Measurements from ENCODE around the gene THYN1.

Gene THYN1

DNA sequence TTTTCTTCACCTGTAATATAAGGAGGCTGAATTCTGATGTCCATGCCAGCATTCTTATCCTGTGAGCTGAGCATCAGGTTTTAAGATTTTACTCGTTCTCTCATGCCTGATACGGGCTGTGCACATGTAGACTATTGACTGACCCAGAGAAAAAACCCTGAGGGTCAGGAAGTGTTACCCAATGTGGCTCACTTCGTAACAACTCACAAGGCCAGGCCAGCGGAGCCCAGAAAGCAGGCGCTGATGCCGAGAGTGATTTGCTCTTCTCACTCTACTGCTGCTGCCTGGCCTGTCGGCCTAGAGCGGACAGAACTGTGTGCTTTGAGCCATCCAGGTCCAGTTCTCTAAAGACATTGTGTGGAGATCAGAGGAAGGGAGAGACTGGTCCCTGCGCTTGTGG, 10.8 kb downstream of the THYN1 start:
- TF ChIP-seq, protein P1, sequence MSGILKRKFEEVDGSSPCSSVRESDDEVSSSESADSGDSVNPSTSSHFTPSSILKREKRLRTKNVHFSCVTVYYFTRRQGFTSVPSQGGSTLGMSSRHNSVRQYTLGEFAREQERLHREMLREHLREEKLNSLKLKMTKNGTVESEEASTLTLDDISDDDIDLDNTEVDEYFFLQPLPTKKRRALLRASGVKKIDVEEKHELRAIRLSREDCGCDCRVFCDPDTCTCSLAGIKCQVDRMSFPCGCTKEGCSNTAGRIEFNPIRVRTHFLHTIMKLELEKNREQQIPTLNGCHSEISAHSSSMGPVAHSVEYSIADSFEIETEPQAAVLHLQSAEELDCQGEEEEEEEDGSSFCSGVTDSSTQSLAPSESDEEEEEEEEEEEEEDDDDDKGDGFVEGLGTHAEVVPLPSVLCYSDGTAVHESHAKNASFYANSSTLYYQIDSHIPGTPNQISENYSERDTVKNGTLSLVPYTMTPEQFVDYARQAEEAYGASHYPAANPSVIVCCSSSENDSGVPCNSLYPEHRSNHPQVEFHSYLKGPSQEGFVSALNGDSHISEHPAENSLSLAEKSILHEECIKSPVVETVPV (CRISPR knock-in tag; IDR thresholded peaks at IDR 0.05) = no peak
- TF ChIP-seq ISL1 (CRISPR knock-in tag; IDR thresholded peaks at IDR 0.05) (no peak), ZNF70 (CRISPR knock-in tag; IDR thresholded peaks at IDR 0.05) (no peak), ARNTL (CRISPR knock-in tag; IDR thresholded peaks at IDR 0.05; ENCODE audit: borderline replicate concordance, low read depth) (no peak), CSDC2 (CRISPR knock-in tag; IDR thresholded peaks at IDR 0.05) (no peak), GLIS3 (CRISPR knock-in tag; IDR thresholded peaks at IDR 0.05) (no peak), ESRRG (CRISPR knock-in tag; IDR thresholded peaks at IDR 0.05) (no peak), RARB (CRISPR knock-in tag; IDR thresholded peaks at IDR 0.05) (no peak), PPARA (CRISPR knock-in tag; IDR thresholded peaks at IDR 0.05; ENCODE audit: borderline replicate concordance) (no peak), ZFP30 (CRISPR knock-in tag; IDR thresholded peaks at IDR 0.05) (no peak)
- TF ChIP-seq, protein P2, sequence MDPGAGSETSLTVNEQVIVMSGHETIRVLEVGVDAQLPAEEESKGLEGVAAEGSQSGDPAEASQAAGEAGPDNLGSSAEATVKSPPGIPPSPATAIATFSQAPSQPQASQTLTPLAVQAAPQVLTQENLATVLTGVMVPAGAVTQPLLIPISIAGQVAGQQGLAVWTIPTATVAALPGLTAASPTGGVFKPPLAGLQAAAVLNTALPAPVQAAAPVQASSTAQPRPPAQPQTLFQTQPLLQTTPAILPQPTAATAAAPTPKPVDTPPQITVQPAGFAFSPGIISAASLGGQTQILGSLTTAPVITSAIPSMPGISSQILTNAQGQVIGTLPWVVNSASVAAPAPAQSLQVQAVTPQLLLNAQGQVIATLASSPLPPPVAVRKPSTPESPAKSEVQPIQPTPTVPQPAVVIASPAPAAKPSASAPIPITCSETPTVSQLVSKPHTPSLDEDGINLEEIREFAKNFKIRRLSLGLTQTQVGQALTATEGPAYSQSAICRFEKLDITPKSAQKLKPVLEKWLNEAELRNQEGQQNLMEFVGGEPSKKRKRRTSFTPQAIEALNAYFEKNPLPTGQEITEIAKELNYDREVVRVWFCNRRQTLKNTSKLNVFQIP (CRISPR knock-in tag; IDR thresholded peaks at IDR 0.05; ENCODE audit: borderline replicate concordance, low read depth) = no peak
- ATAC-seq = no peak

- ATAC-seq = no peak
- TF ChIP-seq ZFP30 (CRISPR knock-in tag; IDR thresholded peaks at IDR 0.05) = no peak
- TF ChIP-seq ISL1 (CRISPR knock-in tag; IDR thresholded peaks at IDR 0.05) = no peak
- no peak for TF ChIP-seq ZNF70 (CRISPR knock-in tag; IDR thresholded peaks at IDR 0.05)
- no peak for TF ChIP-seq PPARA (CRISPR knock-in tag; IDR thresholded peaks at IDR 0.05; ENCODE audit: borderline replicate concordance)
- no peak for TF ChIP-seq ZFP3 (CRISPR knock-in tag; IDR thresholded peaks at IDR 0.05)
- TF ChIP-seq ZNF565 (CRISPR knock-in tag; conservative IDR thresholded peaks at IDR 0.05; ENCODE audit: low read depth) = no peak
- TF ChIP-seq ESRRG (CRISPR knock-in tag; IDR thresholded peaks at IDR 0.05) = no peak
- no peak for TF ChIP-seq ZNF8 (CRISPR knock-in tag; IDR thresholded peaks at IDR 0.05)
- TF ChIP-seq BACH2 (CRISPR knock-in tag; IDR thresholded peaks at IDR 0.05; ENCODE audit: borderline replicate concordance) = no peak
Measured at GRCh38 chr11:134240592-134240991, 12.6 kb downstream of the THYN1 start.

DNA sequence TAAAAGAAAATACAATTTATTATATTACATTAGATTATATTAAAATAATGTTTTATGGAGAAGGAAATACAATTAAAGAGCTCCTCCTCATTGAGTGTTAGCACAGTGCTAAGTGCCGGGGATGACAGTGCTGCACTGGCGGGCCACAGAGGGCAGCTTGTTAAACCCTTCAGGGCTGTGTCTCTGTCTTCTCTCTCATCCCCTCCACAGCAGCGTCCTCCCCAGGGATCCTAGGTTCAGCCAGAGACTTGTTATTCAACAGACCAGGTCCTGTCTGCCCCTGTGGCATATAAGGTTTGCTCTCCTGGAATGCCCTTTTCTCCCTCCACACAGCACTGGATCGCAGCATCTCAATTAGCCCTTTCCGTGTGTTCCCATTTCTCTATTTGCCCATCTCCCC, 14.2 kb downstream of the THYN1 start:
- TF ChIP-seq TOX (CRISPR knock-in tag; IDR thresholded peaks at IDR 0.05; ENCODE audit: borderline replicate concordance) = no peak

GRCh38 chr11:134237557-134237922, 15.6 kb downstream of the THYN1 start:
- no peak for TF ChIP-seq TOX (CRISPR knock-in tag; IDR thresholded peaks at IDR 0.05; ENCODE audit: borderline replicate concordance)
- no peak for TF ChIP-seq ZFP30 (CRISPR knock-in tag; IDR thresholded peaks at IDR 0.05)
- TF ChIP-seq CSDC2 (CRISPR knock-in tag; IDR thresholded peaks at IDR 0.05) = no peak
- no peak for TF ChIP-seq TCF4 (CRISPR knock-in tag; IDR thresholded peaks at IDR 0.05; ENCODE audit: borderline replicate concordance)
- TF ChIP-seq SNAI2 (CRISPR knock-in tag; IDR thresholded peaks at IDR 0.05) = no peak
- TF ChIP-seq, protein P1 (CRISPR knock-in tag; IDR thresholded peaks at IDR 0.05) = no peak
- no peak for TF ChIP-seq PPARA (CRISPR knock-in tag; IDR thresholded peaks at IDR 0.05; ENCODE audit: borderline replicate concordance)
- TF ChIP-seq ZC3H10 (CRISPR knock-in tag; IDR thresholded peaks at IDR 0.05) = no peak
- TF ChIP-seq, protein P3, sequence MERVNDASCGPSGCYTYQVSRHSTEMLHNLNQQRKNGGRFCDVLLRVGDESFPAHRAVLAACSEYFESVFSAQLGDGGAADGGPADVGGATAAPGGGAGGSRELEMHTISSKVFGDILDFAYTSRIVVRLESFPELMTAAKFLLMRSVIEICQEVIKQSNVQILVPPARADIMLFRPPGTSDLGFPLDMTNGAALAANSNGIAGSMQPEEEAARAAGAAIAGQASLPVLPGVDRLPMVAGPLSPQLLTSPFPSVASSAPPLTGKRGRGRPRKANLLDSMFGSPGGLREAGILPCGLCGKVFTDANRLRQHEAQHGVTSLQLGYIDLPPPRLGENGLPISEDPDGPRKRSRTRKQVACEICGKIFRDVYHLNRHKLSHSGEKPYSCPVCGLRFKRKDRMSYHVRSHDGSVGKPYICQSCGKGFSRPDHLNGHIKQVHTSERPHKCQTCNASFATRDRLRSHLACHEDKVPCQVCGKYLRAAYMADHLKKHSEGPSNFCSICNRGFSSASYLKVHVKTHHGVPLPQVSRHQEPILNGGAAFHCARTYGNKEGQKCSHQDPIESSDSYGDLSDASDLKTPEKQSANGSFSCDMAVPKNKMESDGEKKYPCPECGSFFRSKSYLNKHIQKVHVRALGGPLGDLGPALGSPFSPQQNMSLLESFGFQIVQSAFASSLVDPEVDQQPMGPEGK (CRISPR knock-in tag; IDR thresholded peaks at IDR 0.05; ENCODE audit: borderline replicate concordance) = no peak
- TF ChIP-seq GLIS3 (CRISPR knock-in tag; IDR thresholded peaks at IDR 0.05) = no peak
- TF ChIP-seq BACH2 (CRISPR knock-in tag; IDR thresholded peaks at IDR 0.05; ENCODE audit: borderline replicate concordance) = no peak
- TF ChIP-seq ZNF70 (CRISPR knock-in tag; IDR thresholded peaks at IDR 0.05) = no peak
- TF ChIP-seq CREB5 (CRISPR knock-in tag; IDR thresholded peaks at IDR 0.05; ENCODE audit: low read depth) = no peak
- TF ChIP-seq, protein P4, sequence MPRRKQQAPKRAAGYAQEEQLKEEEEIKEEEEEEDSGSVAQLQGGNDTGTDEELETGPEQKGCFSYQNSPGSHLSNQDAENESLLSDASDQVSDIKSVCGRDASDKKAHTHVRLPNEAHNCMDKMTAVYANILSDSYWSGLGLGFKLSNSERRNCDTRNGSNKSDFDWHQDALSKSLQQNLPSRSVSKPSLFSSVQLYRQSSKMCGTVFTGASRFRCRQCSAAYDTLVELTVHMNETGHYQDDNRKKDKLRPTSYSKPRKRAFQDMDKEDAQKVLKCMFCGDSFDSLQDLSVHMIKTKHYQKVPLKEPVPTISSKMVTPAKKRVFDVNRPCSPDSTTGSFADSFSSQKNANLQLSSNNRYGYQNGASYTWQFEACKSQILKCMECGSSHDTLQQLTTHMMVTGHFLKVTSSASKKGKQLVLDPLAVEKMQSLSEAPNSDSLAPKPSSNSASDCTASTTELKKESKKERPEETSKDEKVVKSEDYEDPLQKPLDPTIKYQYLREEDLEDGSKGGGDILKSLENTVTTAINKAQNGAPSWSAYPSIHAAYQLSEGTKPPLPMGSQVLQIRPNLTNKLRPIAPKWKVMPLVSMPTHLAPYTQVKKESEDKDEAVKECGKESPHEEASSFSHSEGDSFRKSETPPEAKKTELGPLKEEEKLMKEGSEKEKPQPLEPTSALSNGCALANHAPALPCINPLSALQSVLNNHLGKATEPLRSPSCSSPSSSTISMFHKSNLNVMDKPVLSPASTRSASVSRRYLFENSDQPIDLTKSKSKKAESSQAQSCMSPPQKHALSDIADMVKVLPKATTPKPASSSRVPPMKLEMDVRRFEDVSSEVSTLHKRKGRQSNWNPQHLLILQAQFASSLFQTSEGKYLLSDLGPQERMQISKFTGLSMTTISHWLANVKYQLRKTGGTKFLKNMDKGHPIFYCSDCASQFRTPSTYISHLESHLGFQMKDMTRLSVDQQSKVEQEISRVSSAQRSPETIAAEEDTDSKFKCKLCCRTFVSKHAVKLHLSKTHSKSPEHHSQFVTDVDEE (CRISPR knock-in tag; IDR thresholded peaks at IDR 0.05) = no peak
- TF ChIP-seq ARNTL (CRISPR knock-in tag; IDR thresholded peaks at IDR 0.05; ENCODE audit: borderline replicate concordance, low read depth) = no peak
- no peak for TF ChIP-seq ESRRG (CRISPR knock-in tag; IDR thresholded peaks at IDR 0.05)
- no peak for TF ChIP-seq RARB (CRISPR knock-in tag; IDR thresholded peaks at IDR 0.05)
- TF ChIP-seq ISL1 (CRISPR knock-in tag; IDR thresholded peaks at IDR 0.05) = no peak
- peak; percentile 73 for ATAC-seq

More for the DNA sequence above, 14.2 kb downstream of the THYN1 start:
- no peak for ATAC-seq

Measured in SK-N-SH treated with all-trans-retinoic acid at 6 μM for 48 hours (cell line).